Trophoblast cell (in vitro differentiated cells and primary cell): ENCODE results near the gene MXRA8.

Source experiments
- DNase-seq, 2 donors: peaks; one replicate each; pipeline ENCODE4 v3.0.0-alpha.2; 2016
- H2AFZ ChIP-seq: 2 replicates; pipeline ENCODE4 v1.6.1; 2013; ENCODE audit warnings: low read length, moderate library complexity, mild to moderate bottlenecking; ENCODE audit not compliant: insufficient read depth, poor library complexity
- H2AK5ac ChIP-seq: 2 replicates; pipeline ENCODE4 v1.6.1; 2013; ENCODE audit warnings: mild to moderate bottlenecking, low read length
- H2BK120ac ChIP-seq: 2 replicates; pipeline ENCODE4 v1.6.1; 2013; ENCODE audit warnings: low read length, mild to moderate bottlenecking, moderate library complexity; ENCODE audit not compliant: insufficient read depth, poor library complexity
- H2BK12ac ChIP-seq: 2 replicates; pipeline ENCODE4 v1.6.1; 2013; ENCODE audit warnings: mild to moderate bottlenecking, low read length, moderate library complexity
- H2BK5ac ChIP-seq: 2 replicates; pipeline ENCODE4 v1.6.1; 2013; ENCODE audit warnings: low read length, low read depth, moderate library complexity, mild to moderate bottlenecking; ENCODE audit not compliant: poor library complexity
- H3K14ac ChIP-seq: 2 replicates; pipeline ENCODE4 v1.6.1; 2013; ENCODE audit warnings: mild to moderate bottlenecking, low read length
- H3K18ac ChIP-seq: 2 replicates; pipeline ENCODE4 v1.6.1; 2013; ENCODE audit warnings: mild to moderate bottlenecking, low read length
- H3K23ac ChIP-seq: 2 replicates; pipeline ENCODE4 v1.6.1; 2013; ENCODE audit warnings: low read length
- H3K27ac ChIP-seq: 2 replicates; pipeline ENCODE4 v1.5.1; 2013; ENCODE audit warnings: low read depth, mild to moderate bottlenecking, inconsistent platforms, low read length, moderate library complexity
- H3K27me3 ChIP-seq: 2 replicates; pipeline ENCODE4 v1.6.1; 2013; ENCODE audit warnings: inconsistent platforms, mild to moderate bottlenecking, low read length, moderate library complexity; ENCODE audit not compliant: insufficient read depth
- H3K36me3 ChIP-seq, 2 experiments: 1 replicate in 1 of 2; 2 replicates in 1 of 2; pipeline ENCODE4 v1.6.1; 2013; ENCODE audit warnings: low read length in 2 of 2, mild to moderate bottlenecking in 2 of 2, moderate library complexity in 1 of 2; ENCODE audit not compliant: insufficient read depth in 2 of 2, control insufficient read depth in 1 of 2
- H3K4ac ChIP-seq: 2 replicates; pipeline ENCODE4 v1.6.1; 2013; ENCODE audit warnings: low read depth, mild to moderate bottlenecking, low read length, moderate library complexity
- H3K4me1 ChIP-seq, 2 experiments: 1 replicate in 1 of 2; 2 replicates in 1 of 2; pipeline ENCODE4 v1.6.1; 2013; ENCODE audit warnings: low read length in 2 of 2, mild to moderate bottlenecking in 2 of 2, moderate library complexity in 1 of 2; ENCODE audit not compliant: insufficient read depth in 2 of 2, control insufficient read depth in 1 of 2
- H3K4me2 ChIP-seq: 2 replicates; pipeline ENCODE4 v1.6.1; 2013; ENCODE audit warnings: inconsistent platforms, mild to moderate bottlenecking, low read length, moderate library complexity
- H3K4me3 ChIP-seq: 2 replicates; pipeline ENCODE4 v1.5.1; 2013; ENCODE audit warnings: mild to moderate bottlenecking, low read depth, low read length, inconsistent platforms
- H3K79me1 ChIP-seq: one replicate; pipeline ENCODE4 v1.6.1; 2013; ENCODE audit warnings: low read length
- H3K79me2 ChIP-seq: 2 replicates; pipeline ENCODE4 v1.6.1; 2013; ENCODE audit warnings: low read length, mild to moderate bottlenecking; ENCODE audit not compliant: control insufficient read depth, insufficient read depth, poor library complexity
- H3K9ac ChIP-seq: 2 replicates; pipeline ENCODE4 v1.6.1; 2013; ENCODE audit warnings: mild to moderate bottlenecking, low read length
- H3K9me3 ChIP-seq: 2 replicates; pipeline ENCODE4 v1.6.1; 2013; ENCODE audit warnings: low read depth, mild to moderate bottlenecking, control low read depth, inconsistent platforms, low read length; ENCODE audit not compliant: insufficient read depth
- H4K12ac ChIP-seq: 2 replicates; pipeline ENCODE4 v1.6.1; 2013; ENCODE audit warnings: low read depth, mild to moderate bottlenecking, low read length, moderate library complexity
- H4K8ac ChIP-seq: 2 replicates; pipeline ENCODE4 v1.6.1; 2013; ENCODE audit warnings: low read depth, mild to moderate bottlenecking, low read length, moderate library complexity
- H4K91ac ChIP-seq: one replicate; pipeline ENCODE4 v1.6.1; 2013; ENCODE audit warnings: low read depth, mild to moderate bottlenecking, low read length, moderate library complexity
- WGBS: extraction: QIAGEN DNeasy Blood & Tissue Kit; methylation state at CpG from one replicate; pipeline ENCODE4 v1.1.7; 2013; ENCODE audit warnings: missing lambda C conversion rate; ENCODE audit not compliant: insufficient read length, insufficient coverage; ENCODE audit errors: extremely low coverage; 5-methylcytosine and 5-hydroxymethylcytosine counted together

Gene MXRA8

GRCh38 chr1:1342061-1342562 lies 16.2 kb downstream of the MXRA8 start:
- WGBS, result no CpG with 5 or more reads among the region's 28 CpGs
- Histone ChIP-seq H4K8ac (no peak overlapping the region), H3K9ac (no peak overlapping the region), H2BK5ac (no peak overlapping the region), H3K27me3 (no peaks in the 10 kb centered on the region), H2BK120ac (no peak overlapping the region), H3K4me1 (peaks cover 2 to 16% of the 10 kb centered on the region in 2 experiments), H3K4me3 (no peak overlapping the region), H3K27ac (no peak overlapping the region), H2AK5ac (no peak overlapping the region), H3K23ac (no peak overlapping the region), H2BK12ac (no peak overlapping the region), H3K79me1 (no peaks in the 10 kb centered on the region), H3K4ac (no peak overlapping the region), H3K18ac (no peak overlapping the region), H4K12ac (no peak overlapping the region), H3K4me2 (no peak overlapping the region), H3K14ac (no peak overlapping the region), H2AFZ (no peak overlapping the region), H4K91ac (no peak overlapping the region), H3K36me3 (peaks cover 48 to 52% of the 10 kb centered on the region in 2 experiments), H3K9me3 (peaks cover 13% of the 10 kb centered on the region), H3K79me2 (peaks cover 10% of the 10 kb centered on the region)
- DNase-seq, result no peak

- no peaks in the 10 kb centered on the region for H3K27me3 ChIP-seq
- no peak overlapping the region for H2AK5ac ChIP-seq
- no peaks in the 10 kb centered on the region for H3K79me1 ChIP-seq
- H2BK5ac ChIP-seq, result no peak overlapping the region
- no peak overlapping the region for H2BK120ac ChIP-seq
- peaks cover 7% of the 10 kb centered on the region for H3K79me2 ChIP-seq
- H3K23ac ChIP-seq, result no peak overlapping the region
- H3K36me3 ChIP-seq, result peaks cover 52 to 56% of the 10 kb centered on the region in 2 experiments
- no peak overlapping the region for H3K14ac ChIP-seq
- no peak overlapping the region for H3K4me2 ChIP-seq
- H3K4ac ChIP-seq, result no peak overlapping the region
- no peak overlapping the region for H2BK12ac ChIP-seq
- no CpG with 5 or more reads among the region's 17 CpGs for WGBS
- H3K18ac ChIP-seq, result no peak overlapping the region
- no peak overlapping the region for H4K12ac ChIP-seq
- peaks cover 13% of the 10 kb centered on the region for H3K9me3 ChIP-seq
- no peak overlapping the region for H3K27ac ChIP-seq
- peak overlapping the region; percentile 8 for H3K4me3 ChIP-seq
- H3K9ac ChIP-seq, result no peak overlapping the region
- DNase-seq, result no peak
- H4K8ac ChIP-seq, result no peak overlapping the region
- H4K91ac ChIP-seq, result no peak overlapping the region
- no peak overlapping the region for H2AFZ ChIP-seq
- peaks cover 2 to 13% of the 10 kb centered on the region in 2 experiments for H3K4me1 ChIP-seq
Measured at GRCh38 chr1:1341549-1342021, 16.8 kb downstream of the MXRA8 start.

GRCh38 chr1:1340791-1341548 lies 17.4 kb downstream of the MXRA8 start:
- no peak overlapping the region for H4K91ac ChIP-seq
- H3K79me1 ChIP-seq, result no peaks in the 10 kb centered on the region
- H3K23ac ChIP-seq, result no peak overlapping the region
- no peak overlapping the region for H2AFZ ChIP-seq
- H2AK5ac ChIP-seq, result no peak overlapping the region
- no peak overlapping the region for H4K12ac ChIP-seq
- no peak for DNase-seq
- H3K4me1 ChIP-seq, result peaks cover 2 to 9% of the 10 kb centered on the region in 2 experiments
- H2BK120ac ChIP-seq, result no peak overlapping the region
- H3K4me3 ChIP-seq, result peak overlapping the region; percentile 27
- no peak overlapping the region for H4K8ac ChIP-seq
- H3K9ac ChIP-seq, result no peak overlapping the region
- no peaks in the 10 kb centered on the region for H3K27me3 ChIP-seq
- H3K36me3 ChIP-seq, result peaks cover 56 to 58% of the 10 kb centered on the region in 2 experiments
- no CpG with 5 or more reads among the region's 36 CpGs for WGBS
- H3K14ac ChIP-seq, result no peak overlapping the region
- no peak overlapping the region for H3K27ac ChIP-seq
- no peak overlapping the region for H2BK12ac ChIP-seq
- peaks cover 13% of the 10 kb centered on the region for H3K9me3 ChIP-seq
- no peak overlapping the region for H3K4ac ChIP-seq
- H3K18ac ChIP-seq, result no peak overlapping the region
- H3K79me2 ChIP-seq, result peaks cover 1% of the 10 kb centered on the region
- no peak overlapping the region for H3K4me2 ChIP-seq
- H2BK5ac ChIP-seq, result no peak overlapping the region

GRCh38 chr1:1340185-1340584 lies 18.2 kb downstream of the MXRA8 start:
- Histone ChIP-seq H2BK5ac (no peak overlapping the region), H3K4me1 (peaks cover 0 to 5% of the 10 kb centered on the region in 2 experiments), H2BK120ac (no peak overlapping the region), H2AFZ (no peak overlapping the region), H3K36me3 (peaks cover 64 to 65% of the 10 kb centered on the region in 2 experiments), H3K9me3 (peaks cover 13% of the 10 kb centered on the region), H3K18ac (no peak overlapping the region), H4K12ac (no peak overlapping the region), H3K14ac (no peak overlapping the region), H3K27me3 (no peaks in the 10 kb centered on the region), H3K79me1 (no peaks in the 10 kb centered on the region), H4K91ac (no peak overlapping the region), H3K4ac (no peak overlapping the region), H3K4me3 (no peak overlapping the region), H3K23ac (no peak overlapping the region), H2BK12ac (no peak overlapping the region), H3K9ac (no peak overlapping the region), H4K8ac (no peak overlapping the region), H3K79me2 (no peaks in the 10 kb centered on the region), H3K27ac (no peak overlapping the region), H2AK5ac (no peak overlapping the region), H3K4me2 (no peak overlapping the region)
- no CpG with 5 or more reads among the region's 23 CpGs for WGBS
- no peak for DNase-seq
